CD4-positive, alpha-beta T cell (primary cell): ENCODE measurements around the gene SLC30A9. TPM values are rescaled to one million over a fixed set of nuclear protein-coding genes. Genes with fewer than 3 reads are reported as not detected.

Experiments used
- ATAC-seq: fragments of 200-7000 bp; cut with Tn5 transposase; one replicate; pipeline ENCODE4 v1.10.0; 2022; ENCODE audit warnings: mild to moderate bottlenecking; ENCODE audit not compliant: poor library complexity
- CTCF ChIA-PET: fragments of 350-600 bp; sonication (Branson Sonifier 250); formaldehyde crosslinking; loops from one replicate; lab custom pipeline; 2021; ENCODE audit warnings: antibody characterized with exemption, inconsistent platforms; lab: Charles Lee
- POLR2A ChIA-PET: fragments of 350-600 bp; sonication (Branson Sonifier 250); formaldehyde crosslinking; loops from one replicate; lab custom pipeline; 2021; ENCODE audit warnings: antibody characterized with exemption, inconsistent platforms; lab: Charles Lee
- DNase-seq, 14 experiments: peaks; one replicate each; pipeline ENCODE4 v3.0.0-alpha.2; 2013 to 2020; ENCODE audit warnings: mixed read lengths in 2 of 14
- H3K27ac ChIP-seq, 2 donors: one replicate each; pipeline versions ENCODE4 v1.5.1 to v1.7.0; 2013; ENCODE audit warnings: low read length in 2 of 2, low read depth in 1 of 2, mild to moderate bottlenecking in 1 of 2
- H3K27me3 ChIP-seq, 2 experiments: 1 replicate in 1 of 2; 2 replicates in 1 of 2; pipeline versions ENCODE4 v1.6.1 to v1.7.0; 2013; ENCODE audit warnings: low read length in 2 of 2, control low read depth in 1 of 2, mild to moderate bottlenecking in 1 of 2, moderate library complexity in 1 of 2; ENCODE audit not compliant: insufficient read depth in 2 of 2, control insufficient read depth in 1 of 2
- H3K36me3 ChIP-seq: one replicate; pipeline ENCODE4 v1.6.1; 2013; ENCODE audit warnings: low read length, control low read depth; ENCODE audit not compliant: insufficient read depth
- H3K4me1 ChIP-seq: one replicate; pipeline ENCODE4 v1.6.1; 2013; ENCODE audit warnings: low read length, control low read depth; ENCODE audit not compliant: insufficient read depth
- H3K4me3 ChIP-seq: one replicate; pipeline ENCODE4 v1.5.1; 2013; ENCODE audit warnings: mild to moderate bottlenecking, low read length, moderate library complexity
- H3K9me3 ChIP-seq, 2 experiments: 1 replicate in 1 of 2; 2 replicates in 1 of 2; pipeline versions ENCODE4 v1.6.1 to v1.7.0; 2013; ENCODE audit warnings: low read length in 2 of 2, mild to moderate bottlenecking in 2 of 2, control low read depth in 1 of 2, moderate library complexity in 1 of 2; ENCODE audit not compliant: control insufficient read depth in 1 of 2, insufficient read depth in 1 of 2
- H3K27ac Mint-ChIP-seq: one replicate; pipeline ENCODE4 v1.8.0; 2020; ENCODE audit warnings: mixed read lengths
- H3K27me3 Mint-ChIP-seq: one replicate; pipeline ENCODE4 v1.8.0; 2021; ENCODE audit warnings: mixed read lengths
- H3K36me3 Mint-ChIP-seq: one replicate; pipeline ENCODE4 v1.8.0; 2021; ENCODE audit warnings: low read depth, mixed read lengths
- H3K4me1 Mint-ChIP-seq: one replicate; pipeline ENCODE4 v1.8.0; 2021; ENCODE audit warnings: low read depth, mixed read lengths
- H3K4me3 Mint-ChIP-seq: one replicate; pipeline ENCODE4 v1.8.0; 2020; ENCODE audit warnings: mild to moderate bottlenecking, mixed read lengths
- H3K9me3 Mint-ChIP-seq: one replicate; pipeline ENCODE4 v1.8.0; 2020; ENCODE audit warnings: mixed read lengths
- CTCF ChIP-seq: fragments of 200-600 bp; IDR thresholded peaks from one replicate; pipeline ENCODE4 v1.8.0; 2022; ENCODE audit warnings: antibody characterized with exemption, mild to moderate bottlenecking
- intact Hi-C, 2 experiments: fragments of 100-400 bp; cut with DNase I in 1 of 2; cut with micrococcal nuclease in 1 of 2; formaldehyde crosslinking; loops; one replicate each; pipeline versions ENCODE4 v1.15.1 to v1.9.0; 2023 to 2025; cut with DNase I, micrococcal nuclease
- total RNA-seq, 174 experiments: library from RNA in 2 of 174; stranded (reverse) in 2 of 174; gene quantifications; one replicate each; pipeline ENCODE4 v1.2.3 and lab custom pipeline; 2021 to 2026

SLC30A9 gene
- total RNA-seq, 2 experiments from 2014 or later, result 18.2 to 20.4 TPM

GRCh38 chr4:41992967-41993857 is 2.9 kb downstream of the SLC30A9 start:
- intact Hi-C loops, result no loop called here
- Mint-ChIP-seq H3K9me3 (no peaks in the 10 kb centered on the region), H3K27me3 (no peaks in the 10 kb centered on the region), H3K27ac (peak overlapping the region; percentile 98), H3K36me3 (peaks cover 24% of the 10 kb centered on the region), H3K4me3 (peak overlapping the region; percentile 23), H3K4me1 (peaks cover 55% of the 10 kb centered on the region)
- no peak for ATAC-seq
- no peaks in the 10 kb centered on the region for H3K36me3 ChIP-seq
- H3K9me3 ChIP-seq, result no peaks in the 10 kb centered on the region
- no peak for TF ChIP-seq CTCF
- peaks cover 22% of the 10 kb centered on the region for H3K4me1 ChIP-seq
- no peak overlapping the region for H3K4me3 ChIP-seq
- H3K27me3 ChIP-seq, result no peaks in the 10 kb centered on the region
- CTCF ChIA-PET, result no interaction called here
- no peak overlapping the region for H3K27ac ChIP-seq
- DNase-seq, result no peak
- POLR2A ChIA-PET, result no interaction called here

- ChIA-PET POLR2A (no interaction called here), CTCF (interaction anchor here (0.7 kb wide), 2 partner anchors 11 to 16 kb away, joined by 3 to 4 read pairs; no protein-coding TSS in a partner anchor)
- Histone ChIP-seq H3K9me3 (no peaks in the 10 kb centered on the region), H3K27me3 (no peaks in the 10 kb centered on the region), H3K36me3 (no peaks in the 10 kb centered on the region), H3K27ac (no peak overlapping the region), H3K4me1 (peaks cover 22% of the 10 kb centered on the region), H3K4me3 (no peak overlapping the region)
- DNase-seq (peak in 2 of 14 experiments; percentile 2 to 22), ATAC-seq (no peak)
- peaks cover 35% of the 10 kb centered on the region for H3K36me3 Mint-ChIP-seq
- TF ChIP-seq CTCF, result no peak
- H3K9me3 Mint-ChIP-seq, result no peaks in the 10 kb centered on the region
- intact Hi-C loops, result no loop called here
- H3K4me3 Mint-ChIP-seq, result peak overlapping the region; percentile 48
- peaks cover 61% of the 10 kb centered on the region for H3K4me1 Mint-ChIP-seq
- H3K27ac Mint-ChIP-seq, result peak overlapping the region; percentile 44
- no peaks in the 10 kb centered on the region for H3K27me3 Mint-ChIP-seq
These were observed 4.2 kb downstream of the SLC30A9 start for GRCh38 chr4:41994461-41994985.

GRCh38 chr4:41998019-41998418 is 7.7 kb downstream of the SLC30A9 start:
- no peak overlapping the region for H3K4me3 ChIP-seq
- peaks cover 44% of the 10 kb centered on the region for H3K36me3 Mint-ChIP-seq
- no peaks in the 10 kb centered on the region for H3K27me3 Mint-ChIP-seq
- peaks cover 63% of the 10 kb centered on the region for H3K4me1 Mint-ChIP-seq
- H3K27ac Mint-ChIP-seq, result no peak overlapping the region
- no peak for ATAC-seq
- H3K36me3 ChIP-seq, result peaks cover 4% of the 10 kb centered on the region
- TF ChIP-seq CTCF, result no peak
- no peak overlapping the region for H3K4me3 Mint-ChIP-seq
- no peak overlapping the region for H3K27ac ChIP-seq
- no peak for DNase-seq
- H3K9me3 ChIP-seq, result no peaks in the 10 kb centered on the region
- no peaks in the 10 kb centered on the region for H3K27me3 ChIP-seq
- intact Hi-C loops, result no loop called here
- no peaks in the 10 kb centered on the region for H3K9me3 Mint-ChIP-seq
- no peaks in the 10 kb centered on the region for H3K4me1 ChIP-seq
- ChIA-PET POLR2A (no interaction called here), CTCF (no interaction called here)
